ENCODE results near the gene TPCN1. TPM values are rescaled to one million over a fixed set of nuclear protein-coding genes. Genes with fewer than 3 reads are reported as not detected.

The TPCN1 gene
- total RNA-seq, 4 donors from 2014 or later, result 85.1 to 1,315 (median 121) TPM

GRCh38 chr12:113340061-113340460 is 118.8 kb downstream of the TPCN1 start:
- Histone ChIP-seq H3K36me3 (no peaks in the 10 kb centered on the region), H3K4me3 (no peak overlapping the region), H3K9me3 (no peaks in the 10 kb centered on the region), H3K27me3 (no peaks in the 10 kb centered on the region), H3K4me1 (peaks cover 0 to 6% (median 6%) of the 10 kb centered on the region in 4 donors), H3K27ac (no peak overlapping the region)
- in situ Hi-C loops (cut with MboI; ENCODE audit: low pct_ligation_motif_present in 1 of 4, low pct_unique_long_range_greater_than_20kb in 1 of 4, low sequenced_read_pairs in 3 of 4) (loop anchor here in 1 of 4 donors (25.0 kb wide), 1 partner anchor 153 kb away; the partner anchor contains the start of genes DDX54 and RITA1), intact Hi-C loops (cut with DNase I; ENCODE audit: low total_unique reads) (no loop called here)
- no peak for DNase-seq
- TF ChIP-seq POLR2AphosphoS5 (IDR thresholded peaks at IDR 0.05), result no peak
- no peak for TF ChIP-seq POLR2A (IDR thresholded peaks at IDR 0.05)
- no peak for TF ChIP-seq CTCF (IDR thresholded peaks at IDR 0.05)
- 84% methylated on average over 3 of the region's 3 CpGs; no CpG with 5 or more reads in 1 of the 2 donors for WGBS, 2 donors (ENCODE audit: low coverage in 1 of 2)

- H3K27me3 ChIP-seq, result no peaks in the 10 kb centered on the region
- no peaks in the 10 kb centered on the region for H3K36me3 ChIP-seq
- no peak overlapping the region for H3K27ac ChIP-seq
- 82% methylated on average over 6 of the region's 6 CpGs; no CpG with 5 or more reads in 1 of the 2 donors for WGBS, 2 donors (ENCODE audit: low coverage in 1 of 2)
- no peak overlapping the region for H3K4me3 ChIP-seq
- TF ChIP-seq POLR2A (IDR thresholded peaks at IDR 0.05), result no peak
- in situ Hi-C loops (cut with MboI; ENCODE audit: low pct_ligation_motif_present in 1 of 4, low pct_unique_long_range_greater_than_20kb in 1 of 4, low sequenced_read_pairs in 3 of 4) (loop anchor here in 1 of 4 donors (25.0 kb wide), 1 partner anchor 154 kb away; the partner anchor contains the start of genes DDX54 and RITA1), intact Hi-C loops (cut with DNase I; ENCODE audit: low total_unique reads) (no loop called here)
- no peaks in the 10 kb centered on the region for H3K4me1 ChIP-seq
- no peak for DNase-seq
- no peaks in the 10 kb centered on the region for H3K9me3 ChIP-seq
Observed at GRCh38 chr12:113341535-113341934, 120.3 kb downstream of the TPCN1 start.

GRCh38 chr12:113345318-113345717 is 124.1 kb downstream of the TPCN1 start:
- H3K4me1 ChIP-seq, result no peaks in the 10 kb centered on the region
- in situ Hi-C loops (cut with MboI; ENCODE audit: low pct_ligation_motif_present in 1 of 4, low pct_unique_long_range_greater_than_20kb in 1 of 4, low sequenced_read_pairs in 3 of 4), result loop anchor here in 1 of 4 donors (25.0 kb wide), 1 partner anchor 158 kb away; the partner anchor contains the start of genes DDX54 and RITA1
- no peak for DNase-seq
- WGBS, 2 donors (ENCODE audit: low coverage in 1 of 2), result 94 to 100% methylated on average over 3 to 6 of the region's 6 CpGs
- intact Hi-C loops (cut with DNase I; ENCODE audit: low total_unique reads), result no loop called here
- H3K4me3 ChIP-seq, result no peak overlapping the region
- TF ChIP-seq POLR2A (IDR thresholded peaks at IDR 0.05) (no peak), CTCF (IDR thresholded peaks at IDR 0.05) (no peak), EP300 (IDR thresholded peaks at IDR 0.05; ENCODE audit: low read depth) (no peak), POLR2AphosphoS5 (IDR thresholded peaks at IDR 0.05) (no peak)
- H3K27ac ChIP-seq, result no peak overlapping the region
- no peaks in the 10 kb centered on the region for H3K9me3 ChIP-seq
- H3K36me3 ChIP-seq, result no peaks in the 10 kb centered on the region
- no peaks in the 10 kb centered on the region for H3K27me3 ChIP-seq

GRCh38 chr12:113346353-113346752 is 125.1 kb downstream of the TPCN1 start:
- Histone ChIP-seq H3K36me3 (no peaks in the 10 kb centered on the region), H3K4me3 (no peak overlapping the region), H3K4me1 (no peaks in the 10 kb centered on the region), H3K9me3 (no peaks in the 10 kb centered on the region), H3K27me3 (no peaks in the 10 kb centered on the region), H3K27ac (no peak overlapping the region)
- in situ Hi-C loops (cut with MboI; ENCODE audit: low pct_ligation_motif_present in 1 of 4, low pct_unique_long_range_greater_than_20kb in 1 of 4, low sequenced_read_pairs in 3 of 4) (loop anchor here in 1 of 4 donors (25.0 kb wide), 1 partner anchor 159 kb away; the partner anchor contains the start of genes DDX54 and RITA1), intact Hi-C loops (cut with DNase I; ENCODE audit: low total_unique reads) (no loop called here)
- WGBS, 2 donors (ENCODE audit: low coverage in 1 of 2), result 80 to 88% methylated on average over 5 of the region's 5 CpGs
- DNase-seq, result no peak
- no peak for TF ChIP-seq EP300 (IDR thresholded peaks at IDR 0.05; ENCODE audit: low read depth)
- TF ChIP-seq POLR2AphosphoS5 (IDR thresholded peaks at IDR 0.05), result no peak
- TF ChIP-seq CTCF (IDR thresholded peaks at IDR 0.05), result no peak
- no peak for TF ChIP-seq POLR2A (IDR thresholded peaks at IDR 0.05)

- WGBS, 2 donors (ENCODE audit: low coverage in 1 of 2), result 90 to 93% methylated on average over 2 to 3 of the region's 3 CpGs
- intact Hi-C loops (cut with DNase I; ENCODE audit: low total_unique reads) (no loop called here), in situ Hi-C loops (cut with MboI; ENCODE audit: low pct_ligation_motif_present in 1 of 4, low pct_unique_long_range_greater_than_20kb in 1 of 4, low sequenced_read_pairs in 3 of 4) (loop anchor here in 1 of 4 donors (25.0 kb wide), 1 partner anchor 160 kb away; the partner anchor contains the start of genes DDX54 and RITA1)
Observed at GRCh38 chr12:113347107-113347506, 125.8 kb downstream of the TPCN1 start.

More at GRCh38 chr12:113347107-113347506, 125.8 kb downstream of the TPCN1 start:
- H3K36me3 ChIP-seq, result no peaks in the 10 kb centered on the region
- H3K27me3 ChIP-seq, result no peaks in the 10 kb centered on the region
- DNase-seq, result no peak
- H3K4me3 ChIP-seq, result no peak overlapping the region
- TF ChIP-seq POLR2A (IDR thresholded peaks at IDR 0.05) (no peak), POLR2AphosphoS5 (IDR thresholded peaks at IDR 0.05) (no peak), EP300 (IDR thresholded peaks at IDR 0.05; ENCODE audit: low read depth) (no peak), CTCF (IDR thresholded peaks at IDR 0.05) (no peak)
- H3K9me3 ChIP-seq, result no peaks in the 10 kb centered on the region
- H3K27ac ChIP-seq, result no peak overlapping the region
- no peaks in the 10 kb centered on the region for H3K4me1 ChIP-seq

Data from transverse colon (tissue), 4 donors.